Trophoblast cell (in vitro differentiated cells and primary cell): ENCODE data around the gene B9D1.
"Not testable (repeated sequence)": the region's sequence is repeated elsewhere in the genome, so short reads cannot be mapped to it uniquely, and the experiment has no call there.

Experiments used
- DNase-seq, 2 donors: peaks; one replicate each; pipeline ENCODE4 v3.0.0-alpha.2; 2016
- H2AFZ ChIP-seq: 2 replicates; pipeline ENCODE4 v1.6.1; 2013; ENCODE audit warnings: low read length, moderate library complexity, mild to moderate bottlenecking; ENCODE audit not compliant: insufficient read depth, poor library complexity
- H2AK5ac ChIP-seq: 2 replicates; pipeline ENCODE4 v1.6.1; 2013; ENCODE audit warnings: mild to moderate bottlenecking, low read length
- H2BK120ac ChIP-seq: 2 replicates; pipeline ENCODE4 v1.6.1; 2013; ENCODE audit warnings: low read length, mild to moderate bottlenecking, moderate library complexity; ENCODE audit not compliant: insufficient read depth, poor library complexity
- H2BK12ac ChIP-seq: 2 replicates; pipeline ENCODE4 v1.6.1; 2013; ENCODE audit warnings: mild to moderate bottlenecking, low read length, moderate library complexity
- H2BK5ac ChIP-seq: 2 replicates; pipeline ENCODE4 v1.6.1; 2013; ENCODE audit warnings: low read length, low read depth, moderate library complexity, mild to moderate bottlenecking; ENCODE audit not compliant: poor library complexity
- H3K14ac ChIP-seq: 2 replicates; pipeline ENCODE4 v1.6.1; 2013; ENCODE audit warnings: mild to moderate bottlenecking, low read length
- H3K18ac ChIP-seq: 2 replicates; pipeline ENCODE4 v1.6.1; 2013; ENCODE audit warnings: mild to moderate bottlenecking, low read length
- H3K23ac ChIP-seq: 2 replicates; pipeline ENCODE4 v1.6.1; 2013; ENCODE audit warnings: low read length
- H3K27ac ChIP-seq: 2 replicates; pipeline ENCODE4 v1.5.1; 2013; ENCODE audit warnings: low read depth, mild to moderate bottlenecking, inconsistent platforms, low read length, moderate library complexity
- H3K27me3 ChIP-seq: 2 replicates; pipeline ENCODE4 v1.6.1; 2013; ENCODE audit warnings: inconsistent platforms, mild to moderate bottlenecking, low read length, moderate library complexity; ENCODE audit not compliant: insufficient read depth
- H3K36me3 ChIP-seq, 2 experiments: 1 replicate in 1 of 2; 2 replicates in 1 of 2; pipeline ENCODE4 v1.6.1; 2013; ENCODE audit warnings: low read length in 2 of 2, mild to moderate bottlenecking in 2 of 2, moderate library complexity in 1 of 2; ENCODE audit not compliant: insufficient read depth in 2 of 2, control insufficient read depth in 1 of 2
- H3K4ac ChIP-seq: 2 replicates; pipeline ENCODE4 v1.6.1; 2013; ENCODE audit warnings: low read depth, mild to moderate bottlenecking, low read length, moderate library complexity
- H3K4me1 ChIP-seq, 2 experiments: 1 replicate in 1 of 2; 2 replicates in 1 of 2; pipeline ENCODE4 v1.6.1; 2013; ENCODE audit warnings: low read length in 2 of 2, mild to moderate bottlenecking in 2 of 2, moderate library complexity in 1 of 2; ENCODE audit not compliant: insufficient read depth in 2 of 2, control insufficient read depth in 1 of 2
- H3K4me2 ChIP-seq: 2 replicates; pipeline ENCODE4 v1.6.1; 2013; ENCODE audit warnings: inconsistent platforms, mild to moderate bottlenecking, low read length, moderate library complexity
- H3K4me3 ChIP-seq: 2 replicates; pipeline ENCODE4 v1.5.1; 2013; ENCODE audit warnings: mild to moderate bottlenecking, low read depth, low read length, inconsistent platforms
- H3K79me1 ChIP-seq: one replicate; pipeline ENCODE4 v1.6.1; 2013; ENCODE audit warnings: low read length
- H3K79me2 ChIP-seq: 2 replicates; pipeline ENCODE4 v1.6.1; 2013; ENCODE audit warnings: low read length, mild to moderate bottlenecking; ENCODE audit not compliant: control insufficient read depth, insufficient read depth, poor library complexity
- H3K9ac ChIP-seq: 2 replicates; pipeline ENCODE4 v1.6.1; 2013; ENCODE audit warnings: mild to moderate bottlenecking, low read length
- H3K9me3 ChIP-seq: 2 replicates; pipeline ENCODE4 v1.6.1; 2013; ENCODE audit warnings: low read depth, mild to moderate bottlenecking, control low read depth, inconsistent platforms, low read length; ENCODE audit not compliant: insufficient read depth
- H4K12ac ChIP-seq: 2 replicates; pipeline ENCODE4 v1.6.1; 2013; ENCODE audit warnings: low read depth, mild to moderate bottlenecking, low read length, moderate library complexity
- H4K8ac ChIP-seq: 2 replicates; pipeline ENCODE4 v1.6.1; 2013; ENCODE audit warnings: low read depth, mild to moderate bottlenecking, low read length, moderate library complexity
- H4K91ac ChIP-seq: one replicate; pipeline ENCODE4 v1.6.1; 2013; ENCODE audit warnings: low read depth, mild to moderate bottlenecking, low read length, moderate library complexity
- whole genome bisulfite sequencing: extraction: QIAGEN DNeasy Blood & Tissue Kit; methylation state at CpG from one replicate; pipeline ENCODE4 v1.1.7; 2013; ENCODE audit warnings: missing lambda C conversion rate; ENCODE audit not compliant: insufficient read length, insufficient coverage; ENCODE audit errors: extremely low coverage; 5-methylcytosine and 5-hydroxymethylcytosine counted together

The B9D1 gene

DNA sequence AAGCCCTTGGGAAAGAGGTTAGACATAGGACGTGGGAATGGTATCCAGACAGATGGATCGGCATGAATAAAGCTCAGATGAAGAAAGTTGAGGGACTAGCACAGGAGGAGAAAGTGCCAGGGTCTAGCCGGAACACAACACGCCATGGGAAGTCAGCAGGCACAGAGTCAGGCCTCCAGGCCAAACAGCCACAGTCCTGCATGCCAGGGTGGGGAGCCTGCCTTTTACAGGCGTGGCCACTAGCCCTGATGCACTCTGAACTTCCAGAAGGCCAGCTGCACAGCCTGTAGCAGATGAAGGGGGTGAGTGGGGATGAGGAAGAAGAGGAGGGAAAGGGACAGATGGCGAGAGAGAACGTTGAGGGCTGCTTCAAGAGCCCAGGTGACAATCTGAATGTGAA is 5.2 kb downstream of the B9D1 start:
- Histone ChIP-seq H3K14ac (no peak overlapping the region), H4K12ac (no peak overlapping the region), H3K4me3 (no peak overlapping the region), H3K27ac (no peak overlapping the region), H3K4me1 (peaks cover 4 to 6% of the 10 kb centered on the region in 2 experiments), H3K4me2 (no peak overlapping the region), H3K79me2 (peaks cover 2% of the 10 kb centered on the region), H2BK120ac (no peak overlapping the region), H3K23ac (no peak overlapping the region), H3K27me3 (no peaks in the 10 kb centered on the region), H3K4ac (no peak overlapping the region), H3K36me3 (no peaks in the 10 kb centered on the region), H2AK5ac (no peak overlapping the region), H3K9me3 (peaks cover 4% of the 10 kb centered on the region), H2BK12ac (no peak overlapping the region), H4K8ac (no peak overlapping the region), H3K79me1 (peaks cover 5% of the 10 kb centered on the region), H3K9ac (no peak overlapping the region), H2AFZ (no peak overlapping the region), H3K18ac (no peak overlapping the region), H2BK5ac (no peak overlapping the region), H4K91ac (no peak overlapping the region)
- no CpG with 5 or more reads among the region's 7 CpGs for WGBS
- no peak for DNase-seq

DNA sequence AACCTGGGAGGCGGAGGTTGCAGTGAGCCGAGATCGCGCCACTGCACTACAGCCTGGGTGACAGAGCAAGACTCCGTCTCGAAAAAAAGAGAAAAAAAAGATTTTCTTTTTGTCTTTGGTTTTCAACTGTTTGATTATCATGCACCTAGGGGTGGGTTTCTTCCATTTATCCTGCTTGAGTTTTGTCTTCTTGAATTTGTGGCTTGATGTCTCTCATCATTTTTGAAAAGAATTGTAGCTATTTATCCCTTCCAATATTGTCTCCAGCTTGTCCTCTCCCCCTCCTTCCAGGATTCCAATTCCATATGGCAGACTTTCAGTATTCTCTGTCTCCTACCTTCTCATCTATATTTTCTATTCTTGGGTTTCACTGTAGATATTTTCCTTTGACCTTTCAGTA is 7.8 kb downstream of the B9D1 start:
- Histone ChIP-seq H3K27me3 (no peaks in the 10 kb centered on the region), H4K91ac (no peak overlapping the region), H3K79me2 (no peaks in the 10 kb centered on the region), H3K4me1 (peaks cover 0 to 2% of the 10 kb centered on the region in 2 experiments), H3K4ac (no peak overlapping the region), H3K9me3 (peaks cover 1% of the 10 kb centered on the region), H3K36me3 (no peaks in the 10 kb centered on the region), H2AK5ac (no peak overlapping the region), H3K14ac (no peak overlapping the region), H2BK12ac (no peak overlapping the region), H3K79me1 (no peaks in the 10 kb centered on the region), H3K27ac (no peak overlapping the region), H4K8ac (no peak overlapping the region), H2BK5ac (no peak overlapping the region), H3K4me2 (no peak overlapping the region), H3K23ac (no peak overlapping the region), H3K9ac (no peak overlapping the region), H3K18ac (no peak overlapping the region), H2BK120ac (no peak overlapping the region), H3K4me3 (no peak overlapping the region), H2AFZ (no peak overlapping the region), H4K12ac (no peak overlapping the region)
- no peak for DNase-seq
- no CpG with 5 or more reads among the region's 6 CpGs for WGBS

DNA sequence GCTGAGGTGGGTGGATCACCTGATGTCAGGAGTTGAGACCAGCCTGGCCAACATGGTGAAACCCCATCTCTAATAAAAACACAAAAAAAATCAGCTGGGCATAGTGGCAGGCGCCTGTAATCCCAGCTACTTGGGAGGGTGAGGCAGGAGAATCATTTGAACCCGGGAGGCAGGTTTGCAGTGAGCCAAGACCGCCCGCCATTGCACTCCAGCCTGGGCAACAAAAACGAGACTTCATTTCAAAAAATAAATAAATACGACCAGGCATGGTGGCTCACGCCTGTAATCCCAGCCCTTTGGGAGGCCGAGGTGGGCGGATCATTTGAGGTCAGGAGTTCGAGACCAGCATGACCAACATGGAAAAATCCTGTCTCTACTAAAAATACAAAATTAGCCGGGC is 9.1 kb downstream of the B9D1 start:
- not testable (repeated sequence) for H2AFZ ChIP-seq, H3K4me3 ChIP-seq, H3K9ac ChIP-seq, H3K27me3 ChIP-seq, H3K4me2 ChIP-seq, H3K27ac ChIP-seq, H3K79me2 ChIP-seq, H4K12ac ChIP-seq, H4K91ac ChIP-seq, H2BK12ac ChIP-seq, H3K14ac ChIP-seq, DNase-seq, H3K36me3 ChIP-seq, H3K18ac ChIP-seq, H3K79me1 ChIP-seq, H4K8ac ChIP-seq, H3K9me3 ChIP-seq, H3K4ac ChIP-seq, H2BK120ac ChIP-seq, H3K23ac ChIP-seq, H2BK5ac ChIP-seq, H3K4me1 ChIP-seq, H2AK5ac ChIP-seq
- no CpG with 5 or more reads among the region's 11 CpGs for WGBS

DNA sequence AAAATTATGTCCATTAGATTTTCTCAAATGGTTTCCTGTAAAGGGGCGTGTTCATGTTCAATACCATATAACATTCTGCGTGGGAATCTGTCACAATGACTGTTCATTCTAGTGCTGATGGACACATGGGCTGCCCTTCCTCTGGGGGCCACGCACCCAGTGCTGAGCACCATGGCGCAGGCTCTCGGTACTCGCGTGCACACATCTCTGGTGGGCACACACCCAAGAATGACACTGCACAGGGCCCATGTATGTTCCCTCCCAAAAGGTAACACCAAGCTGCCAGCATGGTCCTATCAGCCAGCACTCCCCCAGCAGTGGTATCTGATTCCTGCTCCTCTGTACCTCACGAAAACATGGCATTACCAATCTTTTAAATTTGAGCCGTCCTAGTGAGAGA is 13.7 kb downstream of the B9D1 start:
- no peaks in the 10 kb centered on the region for H3K36me3 ChIP-seq
- H2BK12ac ChIP-seq: no peak overlapping the region
- no peaks in the 10 kb centered on the region for H3K27me3 ChIP-seq
- H3K4me3 ChIP-seq: no peak overlapping the region
- no peaks in the 10 kb centered on the region for H3K79me1 ChIP-seq
- H3K14ac ChIP-seq: no peak overlapping the region
- H2BK5ac ChIP-seq: no peak overlapping the region
- no peak overlapping the region for H2AFZ ChIP-seq
- H3K4me1 ChIP-seq: peaks cover 0 to 7% of the 10 kb centered on the region in 2 experiments
- H3K9ac ChIP-seq: no peak overlapping the region
- H2BK120ac ChIP-seq: no peak overlapping the region
- no peak overlapping the region for H3K27ac ChIP-seq
- no peak overlapping the region for H3K18ac ChIP-seq
- H4K8ac ChIP-seq: no peak overlapping the region
- no peaks in the 10 kb centered on the region for H3K79me2 ChIP-seq
- no peak overlapping the region for H4K91ac ChIP-seq
- H2AK5ac ChIP-seq: no peak overlapping the region
- no CpG with 5 or more reads among the region's 9 CpGs for WGBS
- no peak for DNase-seq
- H4K12ac ChIP-seq: no peak overlapping the region
- no peak overlapping the region for H3K4ac ChIP-seq
- H3K9me3 ChIP-seq: no peaks in the 10 kb centered on the region
- H3K4me2 ChIP-seq: no peak overlapping the region
- no peak overlapping the region for H3K23ac ChIP-seq
